C4-2B (cell line): ENCODE measurements around the gene SDE2.

Source experiments
- ZFX ChIP-seq: fragments of 450-650 bp; IDR thresholded peaks from 2 replicates; pipeline ENCODE4 v1.6.1; 2017
- TF ChIP-seq, protein P1 (sequence below): fragments of 450-650 bp; conservative IDR thresholded peaks from 2 replicates; pipeline ENCODE4 v1.5.1; 2017; ENCODE audit warnings: mild to moderate bottlenecking

DNA sequence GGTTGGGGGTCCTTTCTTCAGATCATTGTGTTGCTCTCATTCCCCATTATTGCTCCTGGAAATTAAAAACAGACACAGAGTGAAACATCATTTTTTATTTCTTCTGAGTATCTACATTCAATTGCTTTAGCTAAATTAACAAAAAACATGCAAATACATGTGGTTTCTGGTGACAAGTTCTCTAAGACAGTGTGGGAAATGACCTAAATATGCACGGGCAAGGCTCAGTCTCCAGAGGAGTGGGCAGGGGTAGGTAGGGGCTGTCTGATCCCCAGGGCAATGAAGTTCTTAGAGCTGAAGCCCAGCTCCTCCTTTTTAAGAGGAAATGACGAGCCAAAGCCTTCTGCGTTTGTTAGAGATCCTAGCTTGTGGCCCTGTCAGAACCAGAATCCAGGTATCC lies 62.6 kb downstream of the SDE2 start:
- TF ChIP-seq, protein P1, sequence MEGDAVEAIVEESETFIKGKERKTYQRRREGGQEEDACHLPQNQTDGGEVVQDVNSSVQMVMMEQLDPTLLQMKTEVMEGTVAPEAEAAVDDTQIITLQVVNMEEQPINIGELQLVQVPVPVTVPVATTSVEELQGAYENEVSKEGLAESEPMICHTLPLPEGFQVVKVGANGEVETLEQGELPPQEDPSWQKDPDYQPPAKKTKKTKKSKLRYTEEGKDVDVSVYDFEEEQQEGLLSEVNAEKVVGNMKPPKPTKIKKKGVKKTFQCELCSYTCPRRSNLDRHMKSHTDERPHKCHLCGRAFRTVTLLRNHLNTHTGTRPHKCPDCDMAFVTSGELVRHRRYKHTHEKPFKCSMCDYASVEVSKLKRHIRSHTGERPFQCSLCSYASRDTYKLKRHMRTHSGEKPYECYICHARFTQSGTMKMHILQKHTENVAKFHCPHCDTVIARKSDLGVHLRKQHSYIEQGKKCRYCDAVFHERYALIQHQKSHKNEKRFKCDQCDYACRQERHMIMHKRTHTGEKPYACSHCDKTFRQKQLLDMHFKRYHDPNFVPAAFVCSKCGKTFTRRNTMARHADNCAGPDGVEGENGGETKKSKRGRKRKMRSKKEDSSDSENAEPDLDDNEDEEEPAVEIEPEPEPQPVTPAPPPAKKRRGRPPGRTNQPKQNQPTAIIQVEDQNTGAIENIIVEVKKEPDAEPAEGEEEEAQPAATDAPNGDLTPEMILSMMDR: no peak
- no peak for TF ChIP-seq ZFX
